Ascending aorta (tissue), 2 donors: ENCODE results near the gene GFPT2. TPM values are rescaled to one million over a fixed set of nuclear protein-coding genes. Genes with fewer than 3 reads are reported as not detected.

Experiments used
- DNase-seq, 2 donors: peaks; one replicate each; pipeline ENCODE4 v3.0.0-alpha.2; 2019; ENCODE audit warnings: low spot score in 2 of 2
- H3K27ac ChIP-seq, 2 donors: fragments of 200-600 bp; sonication (generic); one replicate each; pipeline ENCODE4 v1.5.1; 2016 to 2017; ENCODE audit warnings: mild to moderate bottlenecking in 1 of 2
- H3K27me3 ChIP-seq: fragments of 200-600 bp; sonication (generic); one replicate; pipeline ENCODE4 v1.5.1; 2017
- H3K36me3 ChIP-seq, 2 donors: fragments of 200-600 bp; sonication (generic); one replicate each; pipeline ENCODE4 v1.5.1; 2016
- H3K4me1 ChIP-seq, 2 donors: fragments of 200-600 bp; sonication (generic); one replicate each; pipeline ENCODE4 v1.5.1; 2016 to 2017; ENCODE audit warnings: mild to moderate bottlenecking in 1 of 2
- H3K4me3 ChIP-seq, 2 donors: fragments of 200-600 bp; sonication (generic); one replicate each; pipeline ENCODE4 v1.5.1; 2016 to 2017; ENCODE audit warnings: mild to moderate bottlenecking in 1 of 2
- H3K9me3 ChIP-seq, 2 donors: fragments of 200-600 bp; sonication (generic); one replicate each; pipeline ENCODE4 v1.5.1; 2016
- intact Hi-C: fragments of 100-400 bp; cut with DNase I; formaldehyde crosslinking; loops from one replicate; pipeline ENCODE4 v1.15.1; 2023
- total RNA-seq: library from RNA; depleted of rRNA; stranded (reverse); fragments of >200 nt; gene quantifications from one replicate; pipeline ENCODE4 v1.1.0, GENCODE V29; 2016
- TF ChIP-seq, protein P1 (sequence below), 3 experiments: fragments of 200-600 bp in 2 of 3; fragments of 450-650 bp in 1 of 3; sonication (generic) in 2 of 3; IDR thresholded peaks; one replicate each; pipeline ENCODE4 v1.5.1; 2016 to 2019; ENCODE audit warnings: antibody characterized with exemption in 3 of 3, mild to moderate bottlenecking in 1 of 3, moderate library complexity in 1 of 3

Gene GFPT2
- total RNA-seq, 1 donor from 2014 or later: 25.2 TPM

DNA sequence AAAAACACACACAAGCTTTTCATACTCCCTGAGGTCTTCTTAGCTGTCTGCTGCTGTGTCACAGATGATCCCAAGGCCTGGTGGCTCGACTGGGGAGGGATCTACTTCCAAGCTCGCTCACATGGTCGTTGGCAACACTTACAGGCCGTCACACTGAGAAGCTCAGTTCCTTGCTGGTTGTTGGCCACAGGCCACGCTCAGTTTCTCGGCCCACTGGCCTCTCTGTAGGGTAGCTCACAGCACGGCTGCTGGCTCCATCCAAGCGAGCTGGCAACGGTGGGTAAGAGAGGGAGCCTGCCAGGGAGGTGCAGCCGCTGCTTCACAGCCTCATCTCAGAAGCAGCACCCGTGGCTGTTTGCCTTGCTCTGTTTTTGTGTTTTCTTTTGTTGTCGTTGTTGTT lies 43.8 kb upstream of the GFPT2 start:
- H3K36me3 ChIP-seq: no peaks in the 10 kb centered on the region
- no peaks in the 10 kb centered on the region for H3K9me3 ChIP-seq
- no peaks in the 10 kb centered on the region for H3K27me3 ChIP-seq
- TF ChIP-seq, protein P1, sequence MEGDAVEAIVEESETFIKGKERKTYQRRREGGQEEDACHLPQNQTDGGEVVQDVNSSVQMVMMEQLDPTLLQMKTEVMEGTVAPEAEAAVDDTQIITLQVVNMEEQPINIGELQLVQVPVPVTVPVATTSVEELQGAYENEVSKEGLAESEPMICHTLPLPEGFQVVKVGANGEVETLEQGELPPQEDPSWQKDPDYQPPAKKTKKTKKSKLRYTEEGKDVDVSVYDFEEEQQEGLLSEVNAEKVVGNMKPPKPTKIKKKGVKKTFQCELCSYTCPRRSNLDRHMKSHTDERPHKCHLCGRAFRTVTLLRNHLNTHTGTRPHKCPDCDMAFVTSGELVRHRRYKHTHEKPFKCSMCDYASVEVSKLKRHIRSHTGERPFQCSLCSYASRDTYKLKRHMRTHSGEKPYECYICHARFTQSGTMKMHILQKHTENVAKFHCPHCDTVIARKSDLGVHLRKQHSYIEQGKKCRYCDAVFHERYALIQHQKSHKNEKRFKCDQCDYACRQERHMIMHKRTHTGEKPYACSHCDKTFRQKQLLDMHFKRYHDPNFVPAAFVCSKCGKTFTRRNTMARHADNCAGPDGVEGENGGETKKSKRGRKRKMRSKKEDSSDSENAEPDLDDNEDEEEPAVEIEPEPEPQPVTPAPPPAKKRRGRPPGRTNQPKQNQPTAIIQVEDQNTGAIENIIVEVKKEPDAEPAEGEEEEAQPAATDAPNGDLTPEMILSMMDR (IDR thresholded peaks at IDR 0.05): no peak
- no peaks in the 10 kb centered on the region for H3K4me1 ChIP-seq
- no peak overlapping the region for H3K27ac ChIP-seq
- DNase-seq: no peak
- H3K4me3 ChIP-seq: no peak overlapping the region
- intact Hi-C loops: no loop called here

DNA sequence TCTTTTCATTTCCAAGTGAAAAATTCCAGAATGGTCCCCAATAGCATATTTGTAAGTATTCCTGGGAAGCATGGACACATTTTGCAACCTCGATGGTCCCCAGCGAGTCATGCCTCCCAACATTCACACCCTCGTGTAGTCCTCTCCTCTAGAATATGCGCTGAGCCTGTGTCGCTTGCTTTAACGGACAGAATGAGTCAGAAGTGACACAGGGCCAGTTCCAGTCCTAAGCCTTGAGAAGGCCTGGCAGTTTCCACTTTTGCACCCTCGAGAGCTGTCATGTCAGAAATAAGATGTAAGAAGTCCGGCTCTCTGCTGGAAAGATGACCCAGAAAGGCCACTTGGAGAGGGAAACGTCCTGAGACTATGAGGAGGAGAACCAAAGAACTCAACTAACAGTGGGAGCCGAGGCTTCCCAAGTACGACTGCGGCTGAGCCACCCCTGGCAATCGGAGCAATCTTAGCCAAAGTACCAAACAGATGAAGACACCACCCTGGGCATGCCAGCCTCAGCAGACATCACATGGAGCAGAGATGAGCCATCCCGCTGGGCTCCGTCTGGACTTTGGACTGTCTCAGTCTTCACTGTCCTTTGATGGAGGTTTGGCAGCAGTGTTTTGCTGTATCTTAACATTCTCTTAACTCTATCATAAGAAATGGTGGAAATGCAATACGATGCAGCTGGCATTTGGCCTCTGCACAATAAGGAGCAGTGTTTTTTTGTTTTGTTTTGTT lies 42.6 kb upstream of the GFPT2 start:
- TF ChIP-seq, protein P1 (IDR thresholded peaks at IDR 0.05): no peak

DNA sequence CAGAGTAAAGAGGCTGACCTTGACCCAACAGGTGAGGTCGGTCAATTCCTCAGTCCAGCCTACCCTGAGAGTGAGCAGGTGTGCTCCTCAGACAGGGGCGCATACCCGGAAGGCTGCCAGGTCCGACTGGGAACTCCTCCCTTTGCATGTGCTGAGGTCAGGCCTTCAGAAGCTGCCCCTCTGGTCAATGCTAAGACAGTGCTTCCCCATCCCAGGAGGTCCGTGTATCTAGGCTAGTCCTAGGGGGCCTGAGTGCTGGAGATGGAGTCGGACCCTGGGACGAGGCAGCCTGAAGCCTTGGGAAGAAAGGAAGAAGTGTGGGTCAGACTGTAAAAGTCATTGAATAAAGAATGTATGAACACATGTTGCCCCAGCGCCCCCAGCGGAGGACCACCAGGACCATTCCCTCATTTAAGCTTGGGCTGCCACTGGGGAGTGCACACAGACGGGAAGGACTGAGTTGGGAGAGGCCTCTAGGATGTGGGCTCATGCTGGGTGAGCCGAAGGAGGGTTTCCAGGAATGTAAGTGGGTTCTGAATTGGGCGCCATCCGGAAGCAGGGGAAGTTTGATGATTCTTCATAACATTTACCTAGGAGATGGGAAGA lies 41.0 kb upstream of the GFPT2 start:
- TF ChIP-seq, protein P1 (IDR thresholded peaks at IDR 0.05): no peak
- no peaks in the 10 kb centered on the region for H3K27me3 ChIP-seq
- no peaks in the 10 kb centered on the region for H3K36me3 ChIP-seq
- intact Hi-C loops: no loop called here
- DNase-seq: no peak
- H3K4me1 ChIP-seq: no peaks in the 10 kb centered on the region
- no peak overlapping the region for H3K27ac ChIP-seq
- H3K4me3 ChIP-seq: no peak overlapping the region
- H3K9me3 ChIP-seq: no peaks in the 10 kb centered on the region

More for the DNA sequence above, 42.6 kb upstream of the GFPT2 start:
- H3K4me3 ChIP-seq: no peak overlapping the region
- DNase-seq: no peak
- no peaks in the 10 kb centered on the region for H3K9me3 ChIP-seq
- no peaks in the 10 kb centered on the region for H3K36me3 ChIP-seq
- no peaks in the 10 kb centered on the region for H3K4me1 ChIP-seq
- no peak overlapping the region for H3K27ac ChIP-seq
- intact Hi-C loops: no loop called here
- H3K27me3 ChIP-seq: no peaks in the 10 kb centered on the region

DNA sequence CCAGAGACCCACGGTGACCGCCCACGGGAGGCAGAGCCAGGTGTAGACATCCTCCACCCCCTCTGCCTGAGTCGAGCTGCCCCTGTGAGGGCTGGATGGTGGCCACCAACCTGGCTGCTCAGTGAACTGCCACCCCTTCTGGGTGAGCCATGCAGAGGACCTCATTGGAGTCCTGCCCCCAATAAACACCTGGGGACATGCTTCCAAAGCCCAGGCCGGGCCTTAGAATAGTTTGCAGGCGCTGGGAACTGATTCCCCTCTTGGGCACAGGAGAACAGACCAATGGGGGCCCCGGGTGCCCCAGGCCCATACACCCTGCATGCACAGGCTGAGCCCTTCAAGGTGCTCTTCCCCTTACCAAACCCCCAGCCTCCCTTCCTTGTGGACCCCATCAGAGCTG lies 38.1 kb upstream of the GFPT2 start:
- TF ChIP-seq, protein P1 (IDR thresholded peaks at IDR 0.05): no peak
- H3K4me1 ChIP-seq: no peaks in the 10 kb centered on the region
- no peaks in the 10 kb centered on the region for H3K9me3 ChIP-seq
- H3K27me3 ChIP-seq: no peaks in the 10 kb centered on the region
- no peak overlapping the region for H3K27ac ChIP-seq
- no peak overlapping the region for H3K4me3 ChIP-seq
- intact Hi-C loops: no loop called here
- no peak for DNase-seq
- no peaks in the 10 kb centered on the region for H3K36me3 ChIP-seq

DNA sequence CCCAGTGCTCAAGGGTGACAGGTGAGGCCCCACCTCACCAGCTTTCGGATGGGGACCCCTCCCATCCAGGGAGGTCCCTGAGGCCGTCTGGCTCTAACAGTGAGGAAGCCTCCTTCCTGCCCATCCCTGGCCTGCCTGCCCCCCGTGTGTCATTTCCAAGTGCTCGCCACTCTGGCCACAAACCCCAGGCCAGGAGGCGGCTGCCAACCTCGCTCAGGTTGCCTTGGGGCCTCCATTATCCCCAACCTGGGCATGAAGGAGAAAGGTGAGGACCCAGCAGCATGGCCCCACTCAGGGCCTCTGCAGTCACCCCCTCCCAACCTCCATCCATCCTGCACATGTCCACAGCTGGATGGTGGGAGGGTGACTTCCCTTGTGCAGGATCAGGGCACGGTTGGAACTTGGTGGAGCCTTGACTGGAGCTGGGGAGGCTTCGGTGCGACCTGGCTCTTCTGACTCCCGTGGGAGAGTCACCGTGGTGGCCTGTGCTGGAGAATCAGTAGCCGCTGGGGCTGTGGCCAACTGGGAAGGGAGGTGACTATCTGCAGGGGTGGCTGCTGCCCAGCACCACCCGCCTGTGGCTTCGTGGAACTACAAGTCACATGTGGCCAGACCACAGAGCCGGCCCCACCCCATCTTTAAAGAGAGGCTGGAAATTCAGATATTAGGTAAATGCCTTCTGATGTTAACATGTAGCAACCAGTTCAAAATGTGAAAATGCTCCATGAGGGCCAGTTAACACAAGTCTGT lies 37.5 kb upstream of the GFPT2 start:
- no peaks in the 10 kb centered on the region for H3K36me3 ChIP-seq
- intact Hi-C loops: no loop called here
- no peaks in the 10 kb centered on the region for H3K9me3 ChIP-seq
- H3K4me1 ChIP-seq: no peaks in the 10 kb centered on the region
- no peak overlapping the region for H3K27ac ChIP-seq
- DNase-seq: no peak
- no peak overlapping the region for H3K4me3 ChIP-seq
- TF ChIP-seq, protein P1 (IDR thresholded peaks at IDR 0.05): no peak
- H3K27me3 ChIP-seq: no peaks in the 10 kb centered on the region
